KMS-11 (cell line): ENCODE results near the gene NCAM1.

Experiments
- H2AFZ ChIP-seq: fragments of 200-600 bp; sonication (generic); 2 replicates; pipeline ENCODE4 v1.6.1; 2016; ENCODE audit warnings: antibody characterized with exemption, mixed run types, low read depth
- H3K27ac ChIP-seq: fragments of 200-600 bp; sonication (generic); 2 replicates; pipeline ENCODE4 v1.6.1; 2016; ENCODE audit warnings: mild to moderate bottlenecking, mixed run types
- H3K27me3 ChIP-seq: fragments of 200-600 bp; sonication (generic); 2 replicates; pipeline ENCODE4 v1.6.1; 2017; ENCODE audit warnings: mild to moderate bottlenecking, low read depth, mixed run types, moderate library complexity; ENCODE audit not compliant: insufficient read depth
- H3K36me3 ChIP-seq: fragments of 200-600 bp; sonication (generic); 2 replicates; pipeline ENCODE4 v1.6.1; 2017; ENCODE audit warnings: mild to moderate bottlenecking, mixed run types; ENCODE audit not compliant: insufficient read depth
- H3K4me1 ChIP-seq: fragments of 200-600 bp; sonication (generic); 2 replicates; pipeline ENCODE4 v1.6.1; 2016; ENCODE audit warnings: mild to moderate bottlenecking, low read depth, mixed run types; ENCODE audit not compliant: poor library complexity, severe bottlenecking
- H3K4me2 ChIP-seq: fragments of 200-600 bp; sonication (generic); 2 replicates; pipeline ENCODE4 v1.7.0; 2016; ENCODE audit warnings: mild to moderate bottlenecking, mixed run types
- H3K4me3 ChIP-seq: fragments of 200-600 bp; sonication (generic); IDR thresholded peaks from 2 replicates; pipeline ENCODE4 v1.6.1; 2017; ENCODE audit warnings: low read depth, low read length, mixed read lengths; ENCODE audit not compliant: insufficient read depth
- H3K79me2 ChIP-seq: fragments of 200-600 bp; sonication (generic); 2 replicates; pipeline ENCODE4 v1.6.1; 2016; ENCODE audit warnings: low read depth, mixed run types; ENCODE audit not compliant: insufficient read depth
- H3K9ac ChIP-seq: fragments of 200-600 bp; sonication (generic); 2 replicates; pipeline ENCODE4 v1.6.1; 2016; ENCODE audit warnings: mild to moderate bottlenecking, mixed run types
- H4K20me1 ChIP-seq: fragments of 200-600 bp; sonication (generic); 2 replicates; pipeline ENCODE4 v1.6.1; 2016; ENCODE audit warnings: mild to moderate bottlenecking, mixed run types; ENCODE audit not compliant: insufficient read depth
- TF ChIP-seq, protein P1 (sequence below): fragments of 200-600 bp; sonication (generic); conservative IDR thresholded peaks from 2 replicates; pipeline ENCODE4 v1.6.1; 2017; ENCODE audit warnings: low read depth, mild to moderate bottlenecking, antibody characterized with exemption, low read length, moderate library complexity, mixed read lengths

Gene NCAM1

GRCh38 chr11:113238721-113239120 is 277.5 kb downstream of the NCAM1 start:
- no peaks in the 10 kb centered on the region for H4K20me1 ChIP-seq
- H3K4me2 ChIP-seq: no peak overlapping the region
- no peaks in the 10 kb centered on the region for H3K4me1 ChIP-seq
- H2AFZ ChIP-seq: no peak overlapping the region
- H3K4me3 ChIP-seq: no peak overlapping the region
- no peaks in the 10 kb centered on the region for H3K27me3 ChIP-seq
- no peaks in the 10 kb centered on the region for H3K79me2 ChIP-seq
- H3K27ac ChIP-seq: no peak overlapping the region
- H3K9ac ChIP-seq: no peak overlapping the region
- no peaks in the 10 kb centered on the region for H3K36me3 ChIP-seq
- TF ChIP-seq, protein P1, sequence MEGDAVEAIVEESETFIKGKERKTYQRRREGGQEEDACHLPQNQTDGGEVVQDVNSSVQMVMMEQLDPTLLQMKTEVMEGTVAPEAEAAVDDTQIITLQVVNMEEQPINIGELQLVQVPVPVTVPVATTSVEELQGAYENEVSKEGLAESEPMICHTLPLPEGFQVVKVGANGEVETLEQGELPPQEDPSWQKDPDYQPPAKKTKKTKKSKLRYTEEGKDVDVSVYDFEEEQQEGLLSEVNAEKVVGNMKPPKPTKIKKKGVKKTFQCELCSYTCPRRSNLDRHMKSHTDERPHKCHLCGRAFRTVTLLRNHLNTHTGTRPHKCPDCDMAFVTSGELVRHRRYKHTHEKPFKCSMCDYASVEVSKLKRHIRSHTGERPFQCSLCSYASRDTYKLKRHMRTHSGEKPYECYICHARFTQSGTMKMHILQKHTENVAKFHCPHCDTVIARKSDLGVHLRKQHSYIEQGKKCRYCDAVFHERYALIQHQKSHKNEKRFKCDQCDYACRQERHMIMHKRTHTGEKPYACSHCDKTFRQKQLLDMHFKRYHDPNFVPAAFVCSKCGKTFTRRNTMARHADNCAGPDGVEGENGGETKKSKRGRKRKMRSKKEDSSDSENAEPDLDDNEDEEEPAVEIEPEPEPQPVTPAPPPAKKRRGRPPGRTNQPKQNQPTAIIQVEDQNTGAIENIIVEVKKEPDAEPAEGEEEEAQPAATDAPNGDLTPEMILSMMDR: no peak

DNA sequence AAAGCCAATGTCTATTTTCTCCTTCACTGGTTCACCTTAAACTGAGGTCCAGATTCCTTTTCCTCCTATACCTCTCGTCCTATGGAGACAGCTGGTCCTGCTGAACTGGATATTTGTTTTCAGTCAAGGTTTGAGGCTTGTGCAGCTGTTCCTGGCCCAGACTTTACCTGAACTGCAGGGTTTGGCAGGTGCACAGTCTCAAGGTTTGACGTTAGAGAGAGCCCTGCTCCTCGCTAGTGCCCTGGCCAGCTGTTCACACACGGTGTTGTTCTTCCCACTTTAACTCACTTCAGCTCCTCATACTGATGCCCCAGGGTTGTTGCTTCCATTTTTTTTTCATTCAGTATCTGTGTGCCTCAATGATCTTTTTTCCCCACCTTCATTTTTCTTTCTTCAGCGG is 279.2 kb downstream of the NCAM1 start:
- Histone ChIP-seq H4K20me1 (no peaks in the 10 kb centered on the region), H3K4me1 (no peaks in the 10 kb centered on the region), H3K36me3 (no peaks in the 10 kb centered on the region), H2AFZ (no peak overlapping the region), H3K27ac (no peak overlapping the region), H3K79me2 (no peaks in the 10 kb centered on the region), H3K4me3 (no peak overlapping the region), H3K4me2 (no peak overlapping the region), H3K27me3 (no peaks in the 10 kb centered on the region), H3K9ac (no peak overlapping the region)
- TF ChIP-seq, protein P1: no peak

DNA sequence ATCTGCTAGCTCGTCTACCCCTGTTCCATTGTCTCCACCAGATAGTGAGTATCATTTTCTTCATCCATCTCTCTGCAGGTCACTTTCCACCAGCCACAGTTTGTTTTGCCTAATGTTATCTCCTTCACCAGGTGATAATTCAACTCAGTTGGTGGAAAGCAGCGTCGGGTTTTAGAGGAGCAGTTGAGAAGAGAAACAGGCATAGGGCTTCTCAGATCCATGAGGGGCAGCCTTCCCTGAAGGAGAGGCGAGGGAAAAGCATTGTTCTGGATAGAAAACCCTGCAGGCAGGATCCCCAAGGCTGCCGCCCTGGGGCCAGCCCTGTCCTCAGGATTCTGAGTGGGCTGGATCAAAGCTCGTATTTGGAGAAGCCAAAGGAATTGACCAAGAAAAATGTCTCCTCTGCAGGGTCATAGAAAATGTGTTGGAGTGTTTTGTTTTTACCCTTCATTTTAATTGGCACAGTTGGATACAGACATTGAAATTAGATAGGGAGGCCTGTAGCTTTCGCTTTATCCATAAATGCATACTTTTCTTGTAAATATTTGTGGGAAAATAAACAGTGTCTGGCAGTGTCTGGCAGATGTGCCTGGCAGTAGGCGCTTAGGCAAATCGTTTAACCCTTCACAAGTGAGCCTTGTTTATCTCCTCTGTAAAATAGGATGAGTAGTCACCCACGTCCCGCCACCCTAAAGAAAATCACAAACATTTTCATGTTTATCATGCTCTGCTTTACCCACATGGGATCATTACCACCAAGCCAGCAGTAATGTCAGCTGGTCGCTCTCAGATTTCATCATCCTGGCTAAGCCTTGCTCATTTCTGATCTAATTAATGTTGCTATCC is 279.8 kb downstream of the NCAM1 start:
- Histone ChIP-seq H3K9ac (no peak overlapping the region), H3K27me3 (no peaks in the 10 kb centered on the region)

GRCh38 chr11:113241636-113242054 is 280.4 kb downstream of the NCAM1 start:
- TF ChIP-seq, protein P1: no peak

More for the DNA sequence above, 279.8 kb downstream of the NCAM1 start:
- Histone ChIP-seq H4K20me1 (no peaks in the 10 kb centered on the region), H3K27ac (no peak overlapping the region), H3K4me2 (no peak overlapping the region), H3K4me3 (no peak overlapping the region), H3K79me2 (no peaks in the 10 kb centered on the region), H2AFZ (no peak overlapping the region), H3K36me3 (no peaks in the 10 kb centered on the region), H3K4me1 (no peaks in the 10 kb centered on the region)
- TF ChIP-seq, protein P1: no peak

More at GRCh38 chr11:113241636-113242054, 280.4 kb downstream of the NCAM1 start:
- no peak overlapping the region for H3K4me3 ChIP-seq
- no peak overlapping the region for H3K9ac ChIP-seq
- H2AFZ ChIP-seq: no peak overlapping the region
- no peak overlapping the region for H3K4me2 ChIP-seq
- H4K20me1 ChIP-seq: no peaks in the 10 kb centered on the region
- H3K79me2 ChIP-seq: no peaks in the 10 kb centered on the region
- H3K27ac ChIP-seq: no peak overlapping the region
- no peaks in the 10 kb centered on the region for H3K36me3 ChIP-seq
- no peaks in the 10 kb centered on the region for H3K27me3 ChIP-seq
- H3K4me1 ChIP-seq: no peaks in the 10 kb centered on the region
